ENCODE results near the gene TCEAL4. TPM values are rescaled to one million over a fixed set of nuclear protein-coding genes. Genes with fewer than 3 reads are reported as not detected.

Gene TCEAL4
- total and polyA plus RNA-seq, 2 of the 13 experiments (the other 11 are each of a cell fraction or from before 2014, with no cell fraction given), result 12.6 to 31.0 TPM

DNA sequence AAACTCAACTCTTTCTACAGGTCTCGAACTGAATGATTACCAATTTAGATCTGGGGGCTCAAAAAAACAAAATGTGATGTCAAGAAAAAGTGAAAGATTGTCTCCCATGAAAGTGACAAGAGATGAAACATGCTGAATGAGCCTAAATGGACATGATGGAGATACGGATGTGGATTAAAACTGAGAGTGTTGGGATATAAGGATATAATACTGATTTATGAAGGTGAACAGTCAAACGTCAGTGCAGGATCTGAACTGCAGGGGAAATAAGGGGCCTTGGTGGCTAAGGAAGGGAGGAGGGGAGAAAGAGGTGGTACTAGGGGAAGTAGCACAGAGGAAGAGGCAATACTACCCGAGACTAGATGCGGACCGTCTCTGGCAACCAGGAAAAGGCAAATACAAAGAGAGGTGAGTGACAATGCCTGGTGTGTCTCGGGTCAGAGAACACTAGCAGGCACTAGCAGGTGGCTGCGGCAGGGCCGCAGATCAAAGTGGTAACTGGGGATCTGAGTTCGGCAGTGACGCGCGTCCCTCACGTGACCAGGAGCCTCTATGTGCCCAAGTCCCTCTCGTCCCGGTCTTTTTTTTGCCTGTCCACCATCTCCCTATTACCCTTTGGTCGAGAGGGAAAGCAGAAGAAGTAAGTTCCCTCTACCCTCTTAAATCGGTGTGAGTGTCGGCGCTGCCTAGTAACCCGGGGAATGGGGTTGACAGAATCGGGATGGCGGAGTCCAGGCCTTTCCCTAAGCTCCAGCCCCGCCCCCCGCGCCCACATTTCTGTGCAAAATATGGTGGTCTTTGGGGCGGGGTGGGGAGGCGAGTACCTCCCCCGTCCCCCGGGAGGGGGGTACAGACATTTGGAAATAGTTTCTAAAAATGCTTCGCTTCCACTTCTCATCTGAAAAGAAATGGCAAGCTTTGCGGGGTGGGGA, 43.3 kb downstream of the TCEAL4 start, which contains the start of gene TCEAL1 (continued):
- TF ChIP-seq, protein P1, sequence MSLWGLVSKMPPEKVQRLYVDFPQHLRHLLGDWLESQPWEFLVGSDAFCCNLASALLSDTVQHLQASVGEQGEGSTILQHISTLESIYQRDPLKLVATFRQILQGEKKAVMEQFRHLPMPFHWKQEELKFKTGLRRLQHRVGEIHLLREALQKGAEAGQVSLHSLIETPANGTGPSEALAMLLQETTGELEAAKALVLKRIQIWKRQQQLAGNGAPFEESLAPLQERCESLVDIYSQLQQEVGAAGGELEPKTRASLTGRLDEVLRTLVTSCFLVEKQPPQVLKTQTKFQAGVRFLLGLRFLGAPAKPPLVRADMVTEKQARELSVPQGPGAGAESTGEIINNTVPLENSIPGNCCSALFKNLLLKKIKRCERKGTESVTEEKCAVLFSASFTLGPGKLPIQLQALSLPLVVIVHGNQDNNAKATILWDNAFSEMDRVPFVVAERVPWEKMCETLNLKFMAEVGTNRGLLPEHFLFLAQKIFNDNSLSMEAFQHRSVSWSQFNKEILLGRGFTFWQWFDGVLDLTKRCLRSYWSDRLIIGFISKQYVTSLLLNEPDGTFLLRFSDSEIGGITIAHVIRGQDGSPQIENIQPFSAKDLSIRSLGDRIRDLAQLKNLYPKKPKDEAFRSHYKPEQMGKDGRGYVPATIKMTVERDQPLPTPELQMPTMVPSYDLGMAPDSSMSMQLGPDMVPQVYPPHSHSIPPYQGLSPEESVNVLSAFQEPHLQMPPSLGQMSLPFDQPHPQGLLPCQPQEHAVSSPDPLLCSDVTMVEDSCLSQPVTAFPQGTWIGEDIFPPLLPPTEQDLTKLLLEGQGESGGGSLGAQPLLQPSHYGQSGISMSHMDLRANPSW (CRISPR knock-in tag; IDR thresholded peaks at IDR 0.05; ENCODE audit: borderline replicate concordance), result no peak
- TF ChIP-seq HNF4A (CRISPR knock-in tag; IDR thresholded peaks at IDR 0.05), result peak; percentile 22; the same call in 1 of the 2 replicates
- no peak for TF ChIP-seq MBD4 (IDR thresholded peaks at IDR 0.05; ENCODE audit: borderline replicate concordance, low read length)
- no peak for TF ChIP-seq HOXD1 (CRISPR knock-in tag; IDR thresholded peaks at IDR 0.05)
- TF ChIP-seq, protein P2, sequence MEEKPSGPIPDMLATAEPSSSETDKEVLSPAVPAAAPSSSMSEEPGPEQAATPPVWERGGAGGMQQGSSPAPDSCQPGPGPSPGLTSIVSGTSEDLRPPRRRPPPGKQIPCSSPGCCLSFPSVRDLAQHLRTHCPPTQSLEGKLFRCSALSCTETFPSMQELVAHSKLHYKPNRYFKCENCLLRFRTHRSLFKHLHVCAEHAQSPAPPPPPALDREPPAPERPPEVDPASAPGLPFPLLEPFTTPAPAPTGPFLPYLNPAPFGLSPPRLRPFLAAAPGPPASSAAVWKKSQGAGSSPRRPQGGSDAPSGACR (CRISPR knock-in tag; IDR thresholded peaks at IDR 0.05), result no peak
- TF ChIP-seq RXRB (CRISPR knock-in tag; IDR thresholded peaks at IDR 0.05; ENCODE audit: borderline replicate concordance), result no peak
- TF ChIP-seq, protein P3, sequence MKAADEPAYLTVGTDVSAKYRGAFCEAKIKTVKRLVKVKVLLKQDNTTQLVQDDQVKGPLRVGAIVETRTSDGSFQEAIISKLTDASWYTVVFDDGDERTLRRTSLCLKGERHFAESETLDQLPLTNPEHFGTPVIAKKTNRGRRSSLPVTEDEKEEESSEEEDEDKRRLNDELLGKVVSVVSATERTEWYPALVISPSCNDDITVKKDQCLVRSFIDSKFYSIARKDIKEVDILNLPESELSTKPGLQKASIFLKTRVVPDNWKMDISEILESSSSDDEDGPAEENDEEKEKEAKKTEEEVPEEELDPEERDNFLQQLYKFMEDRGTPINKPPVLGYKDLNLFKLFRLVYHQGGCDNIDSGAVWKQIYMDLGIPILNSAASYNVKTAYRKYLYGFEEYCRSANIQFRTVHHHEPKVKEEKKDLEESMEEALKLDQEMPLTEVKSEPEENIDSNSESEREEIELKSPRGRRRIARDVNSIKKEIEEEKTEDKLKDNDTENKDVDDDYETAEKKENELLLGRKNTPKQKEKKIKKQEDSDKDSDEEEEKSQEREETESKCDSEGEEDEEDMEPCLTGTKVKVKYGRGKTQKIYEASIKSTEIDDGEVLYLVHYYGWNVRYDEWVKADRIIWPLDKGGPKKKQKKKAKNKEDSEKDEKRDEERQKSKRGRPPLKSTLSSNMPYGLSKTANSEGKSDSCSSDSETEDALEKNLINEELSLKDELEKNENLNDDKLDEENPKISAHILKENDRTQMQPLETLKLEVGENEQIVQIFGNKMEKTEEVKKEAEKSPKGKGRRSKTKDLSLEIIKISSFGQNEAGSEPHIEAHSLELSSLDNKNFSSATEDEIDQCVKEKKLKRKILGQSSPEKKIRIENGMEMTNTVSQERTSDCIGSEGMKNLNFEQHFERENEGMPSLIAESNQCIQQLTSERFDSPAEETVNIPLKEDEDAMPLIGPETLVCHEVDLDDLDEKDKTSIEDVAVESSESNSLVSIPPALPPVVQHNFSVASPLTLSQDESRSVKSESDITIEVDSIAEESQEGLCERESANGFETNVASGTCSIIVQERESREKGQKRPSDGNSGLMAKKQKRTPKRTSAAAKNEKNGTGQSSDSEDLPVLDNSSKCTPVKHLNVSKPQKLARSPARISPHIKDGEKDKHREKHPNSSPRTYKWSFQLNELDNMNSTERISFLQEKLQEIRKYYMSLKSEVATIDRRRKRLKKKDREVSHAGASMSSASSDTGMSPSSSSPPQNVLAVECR (CRISPR knock-in tag; IDR thresholded peaks at IDR 0.05; ENCODE audit: borderline replicate concordance), result peak; percentile 38; the same call in 1 of the 2 replicates
- TF ChIP-seq ESRRA (CRISPR knock-in tag; IDR thresholded peaks at IDR 0.05; ENCODE audit: low read depth), result no peak
- TF ChIP-seq, protein P4, sequence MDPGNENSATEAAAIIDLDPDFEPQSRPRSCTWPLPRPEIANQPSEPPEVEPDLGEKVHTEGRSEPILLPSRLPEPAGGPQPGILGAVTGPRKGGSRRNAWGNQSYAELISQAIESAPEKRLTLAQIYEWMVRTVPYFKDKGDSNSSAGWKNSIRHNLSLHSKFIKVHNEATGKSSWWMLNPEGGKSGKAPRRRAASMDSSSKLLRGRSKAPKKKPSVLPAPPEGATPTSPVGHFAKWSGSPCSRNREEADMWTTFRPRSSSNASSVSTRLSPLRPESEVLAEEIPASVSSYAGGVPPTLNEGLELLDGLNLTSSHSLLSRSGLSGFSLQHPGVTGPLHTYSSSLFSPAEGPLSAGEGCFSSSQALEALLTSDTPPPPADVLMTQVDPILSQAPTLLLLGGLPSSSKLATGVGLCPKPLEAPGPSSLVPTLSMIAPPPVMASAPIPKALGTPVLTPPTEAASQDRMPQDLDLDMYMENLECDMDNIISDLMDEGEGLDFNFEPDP (CRISPR knock-in tag; conservative IDR thresholded peaks at IDR 0.05), result peak; percentile 20; the same call in 1 of the 2 replicates
- no peak for TF ChIP-seq ARNT2 (CRISPR knock-in tag; IDR thresholded peaks at IDR 0.05; ENCODE audit: low read depth)
- TF ChIP-seq, protein P5, sequence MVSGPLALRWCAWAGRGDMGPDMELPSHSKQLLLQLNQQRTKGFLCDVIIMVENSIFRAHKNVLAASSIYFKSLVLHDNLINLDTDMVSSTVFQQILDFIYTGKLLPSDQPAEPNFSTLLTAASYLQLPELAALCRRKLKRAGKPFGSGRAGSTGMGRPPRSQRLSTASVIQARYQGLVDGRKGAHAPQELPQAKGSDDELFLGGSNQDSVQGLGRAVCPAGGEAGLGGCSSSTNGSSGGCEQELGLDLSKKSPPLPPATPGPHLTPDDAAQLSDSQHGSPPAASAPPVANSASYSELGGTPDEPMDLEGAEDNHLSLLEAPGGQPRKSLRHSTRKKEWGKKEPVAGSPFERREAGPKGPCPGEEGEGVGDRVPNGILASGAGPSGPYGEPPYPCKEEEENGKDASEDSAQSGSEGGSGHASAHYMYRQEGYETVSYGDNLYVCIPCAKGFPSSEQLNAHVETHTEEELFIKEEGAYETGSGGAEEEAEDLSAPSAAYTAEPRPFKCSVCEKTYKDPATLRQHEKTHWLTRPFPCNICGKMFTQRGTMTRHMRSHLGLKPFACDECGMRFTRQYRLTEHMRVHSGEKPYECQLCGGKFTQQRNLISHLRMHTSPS (CRISPR knock-in tag; IDR thresholded peaks at IDR 0.05; ENCODE audit: low read depth), result no peak
- peak; percentile 35 to 61; a peak in 3 of 4 replicates for TF ChIP-seq POLR2A (IDR thresholded peaks at IDR 0.05; ENCODE audit: insufficient read depth in 1 of 2, low read depth in 2 of 2, low read length in 2 of 2)
- no peak for TF ChIP-seq ZBTB7A (CRISPR knock-in tag; IDR thresholded peaks at IDR 0.05)
- peak; percentile 38; the same call in 1 of the 2 replicates for TF ChIP-seq CREB1 (IDR thresholded peaks at IDR 0.05)
- no peak for TF ChIP-seq CREB1 (CRISPR knock-in tag; IDR thresholded peaks at IDR 0.05)
- TF ChIP-seq RXRA (CRISPR knock-in tag; IDR thresholded peaks at IDR 0.05), result no peak

Measured in HepG2 (cell line).